Posterior vena cava (tissue), 2 donors: ENCODE results near the gene SEMG2. TPM values are rescaled to one million over a fixed set of nuclear protein-coding genes. Genes with fewer than 3 reads are reported as not detected.

ENCODE experiments used
- DNase-seq: peaks from one replicate; pipeline ENCODE4 v3.0.0-alpha.2; 2020; ENCODE audit warnings: low spot score
- intact Hi-C, 2 donors: fragments of 100-400 bp; cut with DNase I; formaldehyde crosslinking; loops; one replicate each; pipeline versions ENCODE4 v1.14.1 to v1.14.2; 2022 to 2023
- total RNA-seq, 2 donors: library from RNA; stranded (reverse); fragmentation: NEBNext Ultra II Directional; extraction: Animal tissue kit (Norgen Biotek cat#: 25700); gene quantifications; one replicate each; pipeline ENCODE4 v1.2.1, GENCODE V29; 2021
- donor health status: DM: yes; HTN: yes; CAD: no.
- donor health status: DM: yes; HTN: yes; CAD: no.

SEMG2 gene
- total RNA-seq, 2 donors from 2014 or later: not detected

DNA sequence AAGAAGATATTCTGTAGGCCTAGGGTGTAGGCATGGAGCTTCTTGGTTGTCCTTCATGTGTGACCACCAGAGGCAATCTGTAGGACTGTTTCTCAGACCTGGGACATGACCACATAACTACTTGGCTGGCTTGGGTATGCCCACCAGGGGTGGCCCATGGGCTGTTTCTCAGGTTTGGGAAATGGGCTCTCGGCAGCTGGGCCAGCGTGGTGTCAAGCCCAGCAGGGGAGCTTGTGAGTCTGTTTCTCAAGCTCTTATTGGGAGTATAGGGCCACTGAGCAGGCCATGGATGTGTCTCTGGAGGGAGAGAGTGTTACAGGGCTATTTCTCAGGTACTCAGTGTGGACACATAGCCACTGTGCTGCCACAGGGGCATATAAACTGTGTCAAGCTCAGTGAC, 2.5 kb upstream of the SEMG2 start:
- DNase-seq: no peak
- intact Hi-C loops: no loop called here

DNA sequence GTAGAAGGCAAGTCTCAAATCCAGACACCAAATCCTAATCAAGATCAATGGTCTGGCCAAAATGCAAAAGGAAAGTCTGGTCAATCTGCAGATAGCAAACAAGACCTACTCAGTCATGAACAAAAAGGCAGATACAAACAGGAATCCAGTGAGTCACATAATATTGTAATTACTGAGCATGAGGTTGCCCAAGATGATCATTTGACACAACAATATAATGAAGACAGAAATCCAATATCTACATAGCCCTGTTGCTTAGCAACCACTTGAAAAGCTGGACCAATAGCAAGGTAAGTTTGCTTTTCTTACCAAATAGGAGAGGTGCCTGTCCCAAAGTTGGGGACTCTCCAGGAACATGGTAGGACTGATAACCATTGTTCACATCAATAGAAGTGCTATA, 2.0 kb downstream of the SEMG2 start:
- DNase-seq: no peak
- intact Hi-C loops: no loop called here

DNA sequence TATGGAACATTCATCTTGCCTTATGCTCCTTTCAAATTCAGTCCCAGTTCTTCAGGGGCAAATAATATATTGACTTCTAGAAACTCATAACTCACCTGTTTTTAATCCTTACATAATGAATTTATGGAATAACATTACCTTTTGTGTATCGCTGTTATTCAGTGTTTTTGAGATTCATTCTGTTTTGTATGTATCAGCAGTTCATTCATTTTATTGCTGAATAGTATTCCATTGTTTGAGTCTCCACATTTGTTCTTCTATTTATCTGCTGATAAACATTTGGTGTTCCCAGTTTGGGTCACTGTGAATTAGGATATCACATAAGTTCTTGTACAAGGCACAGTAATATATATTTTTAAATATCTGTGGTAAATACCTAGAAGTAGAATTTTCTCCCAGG, 5.1 kb downstream of the SEMG2 start:
- intact Hi-C loops: no loop called here
- DNase-seq: no peak

DNA sequence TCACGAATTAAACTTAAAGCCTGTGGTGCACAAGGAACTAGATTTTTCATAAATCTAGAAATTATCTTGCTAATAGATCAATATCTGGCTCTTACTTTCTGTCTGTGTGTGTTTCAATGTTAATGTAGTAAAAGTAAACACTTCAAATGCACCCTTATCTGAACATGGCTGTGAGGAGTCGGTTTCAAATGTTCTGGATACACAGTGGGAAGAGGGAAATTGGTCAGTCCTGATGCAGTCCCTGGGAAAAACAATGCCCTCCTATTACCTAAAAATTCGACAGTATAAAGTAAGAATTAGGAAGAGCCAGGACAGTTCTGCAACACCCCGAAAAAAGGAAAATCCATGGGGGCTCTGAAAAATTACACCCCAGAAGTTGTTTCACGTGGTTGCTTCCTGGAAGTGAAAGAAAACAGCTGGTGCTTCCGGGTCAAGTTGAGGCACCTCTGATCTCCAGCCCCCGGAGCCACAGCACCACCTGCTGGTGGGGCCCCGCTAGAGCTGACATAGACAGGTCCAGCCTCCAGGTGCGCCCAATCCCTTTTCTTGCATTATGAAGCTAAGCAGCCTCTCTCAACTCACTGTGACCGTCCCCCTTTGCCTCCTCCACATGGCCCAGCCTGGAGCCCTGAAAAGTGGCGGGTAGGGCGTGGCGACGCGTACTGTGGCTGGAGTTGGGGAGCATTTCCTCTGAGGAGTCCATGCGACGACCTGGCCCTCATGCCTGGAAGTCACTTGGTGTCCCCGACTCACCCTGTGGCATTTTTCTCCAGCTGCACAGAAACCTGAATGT, 8.3 kb downstream of the SEMG2 start:
- intact Hi-C loops: no loop called here
- DNase-seq: no peak

DNA sequence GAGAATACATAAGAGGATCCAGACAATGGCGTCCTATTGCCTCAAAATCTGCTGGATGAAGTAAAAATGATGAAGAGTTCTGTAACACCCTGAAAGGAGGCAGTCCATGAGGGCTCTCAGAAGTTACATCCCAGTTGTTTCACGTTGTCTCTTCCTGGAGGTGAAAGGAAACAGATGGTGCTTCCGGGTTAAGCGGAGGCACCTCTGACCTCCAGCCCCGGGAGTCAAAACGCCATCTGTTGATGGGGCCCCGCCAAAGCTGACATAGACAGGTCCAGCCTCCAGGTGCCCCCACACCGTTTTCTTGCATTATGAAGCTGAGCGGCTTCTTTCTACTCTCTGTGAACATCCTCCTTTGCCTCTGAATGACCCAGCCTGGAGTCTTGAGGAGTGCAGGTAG, 9.5 kb downstream of the SEMG2 start:
- DNase-seq: no peak
- intact Hi-C loops: no loop called here

DNA sequence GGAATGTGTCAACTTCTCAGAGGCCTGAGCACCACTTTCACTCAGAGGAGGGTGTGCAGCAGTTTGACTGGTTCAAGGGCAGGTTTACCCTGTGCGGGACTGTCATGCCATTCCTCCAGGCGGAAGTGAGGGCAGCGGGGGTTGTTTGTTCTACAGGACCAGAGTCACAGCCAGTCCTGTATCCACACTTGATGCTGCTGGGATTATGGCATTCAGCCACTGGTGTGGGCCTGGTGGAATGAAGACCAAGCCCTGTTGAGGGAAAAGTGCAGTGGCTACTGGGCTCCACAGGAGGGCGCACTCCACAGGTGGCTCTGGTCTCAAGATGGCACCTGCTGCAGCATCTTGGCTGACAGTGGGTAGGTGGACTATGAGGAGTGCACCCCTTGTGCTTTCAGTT, 14.8 kb downstream of the SEMG2 start:
- intact Hi-C loops: no loop called here
- DNase-seq: no peak

DNA sequence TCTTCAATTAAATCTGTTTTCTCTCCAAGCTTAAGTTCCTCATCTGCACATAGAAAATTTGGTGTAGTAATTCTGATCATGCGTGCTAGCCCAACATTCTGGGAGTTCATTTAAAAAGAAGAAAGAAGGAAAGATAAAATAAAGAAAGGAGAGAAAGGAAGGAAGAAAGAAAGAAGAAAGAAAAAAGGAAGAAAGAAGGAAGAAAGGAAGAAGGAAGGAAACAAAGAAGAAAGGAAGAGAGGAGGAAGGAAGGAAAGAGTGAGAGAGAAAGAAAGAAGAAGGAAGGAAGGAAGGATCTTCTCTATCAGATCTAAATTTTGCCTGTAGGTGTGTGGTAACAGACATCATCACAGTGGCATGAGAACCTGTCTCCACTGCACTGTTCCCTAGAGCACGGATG, 17.0 kb downstream of the SEMG2 start:
- DNase-seq: no peak
- intact Hi-C loops: no loop called here

DNA sequence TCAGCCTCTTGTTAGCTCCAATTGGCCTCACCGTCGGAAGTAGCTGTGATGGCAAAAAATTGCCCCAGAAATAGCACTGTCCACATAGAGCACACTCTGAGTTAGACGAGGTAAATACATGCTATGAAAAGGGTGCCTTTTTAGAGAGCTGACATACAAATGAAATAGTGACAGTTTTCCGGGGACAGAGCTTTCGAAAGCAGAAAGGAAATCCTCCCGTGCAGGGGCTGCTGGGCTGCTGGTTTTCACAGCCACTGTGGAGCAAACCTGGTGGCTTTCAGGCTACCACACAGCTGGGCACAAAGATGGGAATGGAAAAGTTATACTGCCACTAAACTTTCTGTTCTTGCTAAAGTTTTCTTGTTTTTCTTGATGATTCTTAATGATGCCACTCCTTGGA, 24.9 kb downstream of the SEMG2 start:
- no peak for DNase-seq
- intact Hi-C loops: no loop called here

DNA sequence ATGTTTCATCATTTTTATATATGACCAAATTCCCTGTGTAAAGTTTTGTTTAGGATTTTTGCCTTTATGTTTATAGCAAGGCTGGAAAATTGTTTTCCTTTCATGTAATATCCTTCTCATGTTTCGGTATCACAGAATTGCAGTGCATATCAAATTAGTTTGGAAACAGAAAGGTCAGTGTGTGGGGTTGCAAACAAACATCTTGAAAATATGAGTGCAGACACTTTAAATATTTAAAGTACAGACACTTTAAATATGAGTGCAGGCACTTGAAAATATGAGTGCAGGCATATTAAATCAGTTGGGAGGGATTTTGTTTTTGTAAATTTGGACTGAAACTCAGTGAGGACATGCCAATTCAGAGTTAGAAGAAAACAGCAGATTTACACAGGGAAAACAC, 26.7 kb downstream of the SEMG2 start:
- DNase-seq: no peak
- intact Hi-C loops: no loop called here

DNA sequence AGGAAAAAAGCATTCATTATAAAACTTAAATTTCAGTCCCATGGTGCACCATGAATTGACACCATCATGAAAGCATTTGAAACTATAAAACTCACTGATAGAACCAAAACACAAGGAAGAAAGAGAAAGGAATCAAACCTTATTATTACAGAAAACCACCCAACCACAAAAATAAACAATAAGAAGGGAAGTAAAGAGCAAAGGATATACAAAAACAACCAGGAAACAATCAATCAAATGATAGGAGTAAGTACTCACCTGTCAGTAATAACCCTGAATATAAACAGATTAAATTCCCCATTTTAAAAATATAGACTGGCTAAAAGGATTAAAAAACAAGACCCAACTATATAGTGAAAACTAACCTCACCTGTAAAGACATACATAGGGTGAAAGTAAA, 27.4 kb downstream of the SEMG2 start:
- DNase-seq: no peak
- intact Hi-C loops: no loop called here

DNA sequence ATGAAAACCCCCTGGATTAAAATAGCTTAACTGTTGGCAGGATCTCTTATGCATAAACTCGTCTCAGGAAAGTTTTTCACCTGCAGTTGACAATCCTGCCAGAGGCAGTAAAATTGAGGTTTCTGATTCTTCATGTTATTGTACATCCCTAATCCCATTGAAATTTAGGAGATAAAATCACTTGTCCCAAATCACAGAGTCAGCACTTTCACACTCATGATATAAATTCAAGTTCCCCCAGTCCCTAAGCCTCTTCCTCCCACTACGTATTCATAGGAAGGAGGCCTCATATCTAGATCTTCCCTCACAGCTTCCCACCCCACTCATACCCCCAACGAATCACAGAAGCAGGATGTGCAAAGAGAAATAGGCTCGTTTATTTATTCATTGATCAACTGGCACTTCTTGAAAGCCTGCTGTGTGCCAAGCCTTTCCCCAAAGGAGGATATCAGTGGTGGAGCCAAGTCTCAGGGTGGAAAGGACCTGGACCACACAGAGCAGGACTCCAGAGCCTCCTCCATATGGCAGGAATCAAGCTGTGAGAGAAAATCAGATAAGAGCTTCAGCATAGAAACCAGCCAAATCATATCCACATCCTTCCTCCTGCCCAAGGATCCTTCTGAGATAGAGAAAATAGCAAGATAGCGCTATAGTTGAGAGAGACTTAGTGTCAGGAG, 30.8 kb downstream of the SEMG2 start:
- no peak for DNase-seq
- intact Hi-C loops: no loop called here

DNA sequence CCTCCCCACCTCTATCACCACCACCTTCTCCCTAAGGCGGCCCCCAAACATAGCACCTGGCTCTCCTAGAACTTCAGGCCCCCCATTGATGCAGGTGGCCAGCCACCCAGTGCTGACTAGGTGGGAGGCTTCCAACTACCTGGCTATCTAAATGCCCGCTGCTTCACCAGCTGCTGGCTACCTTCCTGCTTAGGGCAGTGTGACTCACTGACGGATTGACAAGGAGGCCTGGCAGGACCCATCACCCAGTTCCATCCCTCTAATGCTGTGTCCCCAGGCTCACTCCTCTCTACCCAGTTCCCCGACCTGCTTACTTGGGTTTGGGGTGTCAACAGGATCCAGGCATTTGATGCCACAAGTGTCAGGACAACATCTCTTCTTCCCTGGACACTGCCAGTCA, 32.1 kb downstream of the SEMG2 start:
- no peak for DNase-seq
- intact Hi-C loops: no loop called here

DNA sequence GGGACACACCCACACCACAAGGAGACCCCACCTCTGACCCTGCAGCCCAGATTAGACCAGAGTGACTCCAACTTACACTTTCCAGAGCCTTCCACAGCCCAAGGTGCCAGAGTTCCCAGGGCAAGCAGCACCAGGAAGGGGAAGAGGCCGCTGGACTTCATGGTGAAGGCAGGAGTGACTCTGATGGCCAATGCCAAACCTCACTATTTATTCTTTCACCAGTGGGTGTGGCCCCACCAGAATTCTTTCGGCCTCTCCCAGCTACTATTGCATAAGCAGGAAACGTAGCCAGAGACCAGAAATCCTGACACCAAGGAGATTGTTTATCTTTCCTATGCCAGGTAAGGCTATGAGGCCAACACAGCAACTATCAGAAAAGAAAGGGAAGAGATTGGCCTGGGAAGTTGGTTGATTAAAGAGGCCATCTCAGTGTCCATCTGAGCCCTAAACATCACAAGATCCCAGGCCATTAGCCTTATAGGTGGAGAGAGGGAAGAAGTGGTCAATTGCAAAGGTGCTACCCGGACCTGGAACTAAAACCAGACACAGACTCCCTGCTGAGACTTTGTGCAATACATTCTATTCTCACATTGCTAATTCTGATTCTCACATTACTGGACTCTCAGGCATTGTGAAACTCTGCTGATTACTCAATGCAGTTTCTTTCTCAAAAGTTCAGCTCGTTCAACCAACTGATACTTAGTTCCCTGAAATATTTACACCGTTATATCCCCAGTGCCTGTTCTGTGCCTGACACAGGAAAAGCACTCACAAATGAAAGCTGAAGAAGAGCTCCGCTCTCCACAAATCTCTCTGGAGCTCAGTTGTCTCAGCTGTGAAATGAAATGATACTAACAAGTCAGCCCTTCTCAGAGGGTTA, 33.5 kb downstream of the SEMG2 start, which contains the start of gene SLPI:
TSS of gene SLPI (minus strand) at position 182 of the 880 bp plus-strand sequence. CDS start at position 161, 21 bp downstream.
- no peak for DNase-seq
- intact Hi-C loops: no loop called here

DNA sequence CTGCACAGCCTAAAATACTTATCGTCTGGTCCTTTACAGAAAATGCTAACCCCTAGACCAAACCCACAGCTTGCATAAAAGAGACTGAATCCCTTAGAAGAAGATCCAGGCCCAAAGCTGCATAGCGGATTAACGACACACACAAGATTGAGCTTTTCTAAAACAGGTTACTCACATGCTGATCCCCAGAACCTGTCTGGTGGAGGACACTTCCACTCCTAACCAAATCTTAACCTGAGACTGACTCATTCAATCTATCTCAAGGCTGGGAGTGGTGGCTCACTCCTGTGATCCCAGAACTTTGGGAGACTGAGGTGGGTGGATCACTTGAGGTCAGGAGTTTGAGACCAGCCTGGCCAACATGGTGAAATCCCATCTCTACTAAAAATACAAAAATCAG, 36.0 kb downstream of the SEMG2 start:
- DNase-seq: no peak
- intact Hi-C loops: no loop called here

DNA sequence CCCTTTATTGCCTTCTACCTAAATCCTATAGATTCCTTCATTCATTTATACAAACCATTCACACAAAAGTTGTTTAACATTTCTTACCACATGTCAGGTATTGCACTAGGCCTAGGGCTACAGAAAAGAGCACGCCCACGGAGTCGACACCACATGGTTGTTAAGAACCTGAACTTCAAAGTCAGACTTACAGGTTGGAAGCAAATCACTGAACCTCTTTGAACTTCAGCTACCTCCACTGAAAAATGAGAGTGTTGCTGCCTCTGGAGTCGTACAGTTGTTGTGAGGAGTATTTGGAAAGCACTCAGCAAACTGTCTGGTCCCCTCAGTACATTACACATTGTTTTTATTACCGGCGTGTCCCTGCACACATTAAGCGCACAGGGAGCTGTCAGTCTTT, 36.5 kb downstream of the SEMG2 start:
- no peak for DNase-seq
- intact Hi-C loops: no loop called here

DNA sequence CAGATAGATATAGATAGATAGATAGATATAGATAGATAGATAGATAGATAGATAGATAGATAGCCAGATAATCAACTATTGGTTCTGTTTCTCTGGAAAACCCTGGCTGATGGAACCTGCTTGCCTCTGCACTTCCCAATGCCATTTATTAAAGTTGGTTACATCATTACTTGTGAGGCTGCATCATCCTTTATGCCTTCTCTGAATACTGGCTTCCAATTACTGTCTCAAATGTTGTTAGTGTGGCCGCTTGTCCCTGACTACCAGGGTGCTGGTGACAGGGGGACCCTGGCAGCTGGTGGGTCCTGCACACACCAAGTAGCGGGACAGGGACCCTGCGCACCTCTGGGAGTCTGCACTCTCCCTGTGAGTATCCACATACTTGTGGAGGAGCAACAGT, 37.1 kb downstream of the SEMG2 start:
- intact Hi-C loops: no loop called here
- no peak for DNase-seq

DNA sequence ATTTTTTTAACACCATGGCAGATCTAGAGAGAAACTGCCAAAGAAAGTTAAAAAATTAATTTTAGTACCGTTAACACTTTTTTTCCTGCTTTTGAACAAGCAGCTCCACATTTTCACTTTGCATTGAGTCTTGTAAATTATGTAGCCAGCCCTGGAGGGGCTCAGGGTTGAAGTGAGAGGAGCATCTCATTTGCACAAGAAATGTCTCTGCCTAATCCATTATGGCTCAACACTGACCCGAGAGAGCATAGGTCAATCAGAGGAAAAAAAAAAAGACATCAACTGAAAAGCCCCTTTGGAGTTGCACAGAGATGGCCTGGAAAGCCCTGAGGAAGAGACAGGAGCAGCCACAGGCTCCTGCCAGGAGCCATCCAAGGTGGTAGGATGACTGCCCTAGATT, 37.5 kb downstream of the SEMG2 start:
- intact Hi-C loops: no loop called here
- DNase-seq: no peak

DNA sequence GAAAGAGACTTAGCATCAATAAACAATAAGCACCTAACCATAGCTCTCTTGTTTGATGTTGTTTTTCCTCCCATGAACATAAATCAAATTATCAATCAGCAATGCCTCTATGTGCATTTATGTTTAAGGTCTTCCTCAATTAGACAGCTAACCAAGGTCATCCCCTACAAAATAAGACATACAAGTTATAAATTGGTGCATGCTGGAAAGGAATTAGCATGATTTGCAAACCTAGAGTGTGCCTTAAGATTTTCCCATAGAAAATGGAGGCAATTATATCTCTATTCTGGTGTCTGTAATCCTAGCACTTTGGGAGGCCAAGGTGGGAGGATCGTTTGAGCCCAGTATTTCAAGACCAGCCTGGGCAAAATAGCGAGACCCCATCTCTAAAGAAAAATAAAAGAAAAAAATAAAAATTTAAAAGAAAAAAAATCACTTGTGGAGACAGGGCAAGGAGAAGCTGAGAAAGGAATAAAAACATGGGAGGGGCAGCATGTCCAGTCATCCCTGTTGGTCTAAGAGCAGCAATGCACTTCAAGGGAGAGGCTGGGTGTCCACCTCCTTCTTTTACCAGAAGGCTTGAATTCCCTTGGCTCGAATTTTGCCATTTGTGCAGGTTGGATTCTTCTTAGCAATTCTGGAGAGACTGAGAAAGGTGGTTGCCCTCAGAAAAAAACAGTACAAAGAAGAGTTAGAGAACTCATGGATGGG, 42.5 kb downstream of the SEMG2 start:
- intact Hi-C loops: no loop called here
- no peak for DNase-seq

DNA sequence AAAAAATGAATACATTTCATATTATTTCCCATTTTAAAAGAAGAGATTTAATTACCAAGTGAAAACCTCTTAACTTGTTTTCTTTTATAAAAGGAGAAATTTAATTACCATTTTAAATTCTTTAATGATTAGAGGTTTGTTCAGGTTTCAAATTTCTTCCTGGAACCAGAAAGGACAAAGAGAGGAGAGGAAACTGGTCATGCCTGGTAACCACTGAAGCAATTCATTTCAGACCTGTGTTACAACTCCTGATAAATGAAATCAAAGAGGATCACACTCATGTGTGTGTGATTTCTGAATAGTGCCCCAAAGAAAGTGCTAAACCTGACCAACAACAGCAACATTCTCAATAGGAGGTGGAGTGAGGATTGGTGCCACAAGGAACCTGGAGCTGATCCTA, 45.8 kb downstream of the SEMG2 start:
- intact Hi-C loops: no loop called here

DNA sequence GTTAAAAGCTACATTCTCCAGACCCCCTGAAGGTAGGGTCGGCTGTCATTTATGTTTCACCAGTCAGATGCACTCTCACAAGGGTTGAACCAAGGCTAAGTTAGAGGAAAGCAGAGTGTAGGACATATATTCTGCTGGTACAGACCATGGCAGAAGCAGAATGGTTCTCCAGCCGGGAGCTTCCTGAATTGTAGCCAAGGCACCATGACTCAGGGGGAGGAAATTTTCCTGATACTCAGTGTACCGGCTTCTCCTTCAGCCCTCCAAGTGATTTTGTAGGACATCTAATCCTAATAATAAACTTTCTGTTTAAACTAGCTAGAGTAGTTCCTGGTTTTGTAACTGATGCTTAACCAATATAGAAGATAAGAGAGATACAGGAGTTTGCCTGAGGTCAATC, 47.4 kb downstream of the SEMG2 start:
- no peak for DNase-seq

More for the DNA sequence above, 45.8 kb downstream of the SEMG2 start:
- no peak for DNase-seq

More for the DNA sequence above, 47.4 kb downstream of the SEMG2 start:
- intact Hi-C loops: no loop called here
